Stimulated activated naive CD4-positive, alpha-beta T cell (primary cell): ENCODE results near the gene BPHL.
"Not testable (repeated sequence)": the region's sequence is repeated elsewhere in the genome, so short reads cannot be mapped to it uniquely, and the experiment has no call there.

ENCODE experiments used
- DNase-seq, 6 experiments: peaks; one replicate each; lab custom pipeline; 2025; lab: John Stamatoyannopoulos, UW

Gene BPHL

GRCh38 chr6:3118353-3119039, at the start of gene BPHL:
Gene BPHL, plus strand, starts transcription at chr6:3118711. Its CDS starts 30 bp downstream, at chr6:3118741.
- DNase-seq: peak; percentile 96 to 99 (median 98)

DNA sequence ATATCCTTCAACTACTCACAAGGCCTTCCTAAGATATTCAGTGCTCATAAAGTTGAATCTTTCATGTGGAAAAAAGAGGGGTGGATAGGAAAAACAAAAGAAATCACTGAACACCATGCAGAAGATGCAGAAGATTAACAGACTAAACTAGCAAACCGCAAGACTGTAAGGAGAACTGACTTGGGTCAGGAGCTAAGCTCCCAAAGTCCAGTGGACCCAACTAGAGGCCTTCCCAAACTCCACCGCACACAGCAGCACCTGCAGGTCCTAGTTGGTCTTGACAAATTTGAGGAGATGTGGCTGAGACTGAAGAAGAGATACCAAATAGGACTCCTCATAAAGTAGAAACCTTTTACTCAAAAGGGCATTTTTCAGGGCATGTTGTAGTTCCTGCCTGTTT, 46.9 kb upstream of the BPHL start:
- no peak for DNase-seq

- no peak for DNase-seq
Measured at GRCh38 chr6:3072798-3073197, 45.7 kb upstream of the BPHL start.

- no peak for DNase-seq
Measured at GRCh38 chr6:3073382-3073781, 45.1 kb upstream of the BPHL start.

GRCh38 chr6:3075772-3076113, 42.8 kb upstream of the BPHL start:
- DNase-seq: no peak

DNA sequence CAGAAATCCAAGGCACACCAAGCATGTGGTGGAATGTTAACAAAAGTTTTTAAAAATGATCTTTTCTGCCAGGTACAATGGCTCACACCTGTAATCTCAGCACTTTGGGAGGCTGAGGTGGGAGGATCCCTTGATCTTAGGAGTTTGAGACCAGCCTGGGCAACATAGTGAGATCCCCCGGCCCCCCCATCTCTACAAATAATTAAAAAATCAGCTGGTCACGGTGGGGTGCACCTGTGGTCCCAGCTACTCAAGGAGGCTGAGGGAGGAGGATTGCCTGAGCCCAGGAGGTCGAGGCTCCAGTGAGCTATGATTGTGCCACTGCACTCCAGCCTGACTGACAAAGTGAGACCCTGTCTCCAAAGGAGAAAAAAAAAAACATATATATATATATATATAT, 42.2 kb upstream of the BPHL start:
- DNase-seq: no peak

- no peak for DNase-seq
Measured at GRCh38 chr6:3077430-3077829, 41.1 kb upstream of the BPHL start.

DNA sequence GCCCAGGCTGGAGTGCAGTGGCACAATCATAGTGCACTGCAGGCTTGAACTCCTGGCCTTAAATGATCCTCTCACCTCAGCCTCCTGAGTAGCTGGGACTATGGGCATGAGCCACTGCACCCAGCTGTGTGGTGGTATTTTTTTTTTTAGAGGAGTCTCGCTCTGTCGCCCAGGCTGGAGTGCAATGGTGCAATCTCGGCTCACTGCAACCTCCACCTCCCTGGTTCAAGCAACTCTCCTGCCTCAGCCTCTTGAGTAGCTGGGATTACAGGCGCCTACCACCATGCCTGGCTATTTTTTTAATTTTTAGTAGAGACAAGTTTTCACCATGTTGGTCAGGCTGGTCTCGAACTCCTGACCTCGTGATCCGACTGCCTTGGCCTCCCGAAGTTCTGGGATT, 39.6 kb upstream of the BPHL start:
- not testable (repeated sequence) for DNase-seq

DNA sequence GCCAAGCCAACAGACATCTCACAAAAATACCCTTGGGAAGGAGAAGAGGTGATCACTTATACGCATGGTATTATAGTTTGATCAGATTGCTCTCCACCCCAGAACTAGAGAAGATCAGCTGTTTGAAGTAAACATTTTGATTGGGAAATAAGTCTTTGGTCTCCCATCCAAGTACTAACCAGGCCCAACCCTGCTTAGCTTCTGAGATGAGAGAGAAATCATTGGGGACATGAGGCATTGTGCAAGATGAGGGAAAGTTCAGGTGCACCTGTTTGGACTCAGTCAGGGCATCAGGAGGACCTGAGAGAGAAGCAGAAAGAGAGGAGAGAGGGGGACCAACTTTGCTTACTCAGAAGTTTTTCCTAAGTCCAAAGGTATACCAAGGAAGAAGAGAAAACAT, 38.8 kb upstream of the BPHL start:
- no peak for DNase-seq

DNA sequence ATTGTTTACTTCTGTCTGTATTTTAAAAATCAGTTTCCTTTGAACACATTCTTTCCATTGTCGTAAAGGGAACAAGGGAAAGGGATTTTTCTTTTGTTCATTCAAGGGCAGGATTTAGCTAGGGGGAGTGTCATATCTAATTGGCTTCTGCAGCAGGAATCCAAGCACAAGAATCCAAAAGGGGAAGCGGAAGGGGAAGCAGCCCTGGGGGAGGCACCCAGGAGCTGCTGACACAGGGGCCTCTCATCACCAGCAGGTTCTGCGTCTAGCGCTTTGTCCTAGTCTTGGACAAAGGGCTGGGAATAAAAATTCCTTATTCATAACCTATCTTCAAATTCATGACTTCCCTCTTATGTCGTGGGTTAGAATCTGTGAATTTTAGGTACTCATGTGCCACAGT, 36.6 kb upstream of the BPHL start:
- no peak for DNase-seq

- DNase-seq: no peak
Measured at GRCh38 chr6:3085074-3085473, 33.4 kb upstream of the BPHL start.

- no peak for DNase-seq
Measured at GRCh38 chr6:3086282-3086946, 32.1 kb upstream of the BPHL start.

DNA sequence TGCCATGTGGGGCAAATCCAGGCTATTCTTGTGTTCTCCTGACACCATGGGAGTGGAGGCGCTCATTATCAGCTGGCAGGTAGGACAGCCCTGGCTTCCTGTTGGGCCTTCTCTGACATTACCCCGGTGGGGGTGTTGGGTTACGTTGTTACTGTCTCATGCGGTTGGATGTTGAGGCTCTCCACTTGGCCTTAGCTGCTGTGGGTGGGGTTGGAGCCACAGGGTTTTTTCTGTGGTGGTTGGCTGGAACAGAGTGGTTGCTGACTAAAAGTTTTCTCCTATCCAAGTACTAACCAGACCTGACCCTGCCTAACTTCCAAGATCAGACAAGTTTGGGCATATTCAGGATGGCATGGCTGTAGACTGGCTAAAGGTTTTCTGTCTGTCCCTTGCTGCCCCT, 30.1 kb upstream of the BPHL start:
- DNase-seq: no peak

- DNase-seq: no peak
Measured at GRCh38 chr6:3088968-3089367, 29.5 kb upstream of the BPHL start.

- no peak for DNase-seq
Measured at GRCh38 chr6:3090013-3090412, 28.5 kb upstream of the BPHL start.

GRCh38 chr6:3094815-3095214, 23.7 kb upstream of the BPHL start:
- DNase-seq: no peak

GRCh38 chr6:3102875-3103274, 15.6 kb upstream of the BPHL start:
- no peak for DNase-seq

GRCh38 chr6:3108746-3109414, 9.6 kb upstream of the BPHL start:
- no peak for DNase-seq

GRCh38 chr6:3109761-3110160, 8.8 kb upstream of the BPHL start:
- DNase-seq: no peak

GRCh38 chr6:3114377-3114776, 4.1 kb upstream of the BPHL start:
- DNase-seq: no peak

- no peak for DNase-seq
Measured at GRCh38 chr6:3117912-3118352, 579 bp upstream of the BPHL start.

DNA sequence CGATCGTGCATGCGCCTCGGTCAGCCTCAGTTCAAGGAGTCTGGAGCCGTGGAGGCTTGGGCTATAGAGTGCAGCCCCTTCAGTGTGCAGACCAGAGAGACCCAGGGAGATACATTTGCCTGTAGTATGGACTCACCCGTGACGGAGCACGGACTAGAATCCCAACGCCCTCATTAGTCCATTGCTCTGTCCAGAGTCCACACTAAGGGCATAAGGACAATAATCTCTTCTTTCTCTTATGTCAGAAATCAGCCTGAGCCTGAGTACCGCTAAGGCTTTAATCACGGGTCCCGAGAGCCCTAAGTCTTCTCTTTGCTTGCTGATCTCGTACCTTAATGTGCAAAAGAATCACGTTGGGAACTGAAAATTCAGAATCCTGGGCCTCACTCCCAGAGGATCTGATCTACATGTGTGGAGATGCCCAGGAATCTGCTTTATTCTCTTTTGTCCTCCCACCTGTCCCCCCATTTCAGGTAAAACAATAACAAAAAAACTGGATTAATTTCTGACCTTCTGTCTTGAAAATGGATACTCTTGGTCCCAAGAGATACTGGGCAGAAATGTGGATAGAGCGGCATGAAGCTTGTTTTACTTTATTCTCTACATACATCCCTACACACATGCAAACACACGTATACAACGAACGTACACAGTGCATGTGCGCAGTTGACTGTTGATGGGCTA, 671 bp downstream of the BPHL start:
- no peak for DNase-seq

DNA sequence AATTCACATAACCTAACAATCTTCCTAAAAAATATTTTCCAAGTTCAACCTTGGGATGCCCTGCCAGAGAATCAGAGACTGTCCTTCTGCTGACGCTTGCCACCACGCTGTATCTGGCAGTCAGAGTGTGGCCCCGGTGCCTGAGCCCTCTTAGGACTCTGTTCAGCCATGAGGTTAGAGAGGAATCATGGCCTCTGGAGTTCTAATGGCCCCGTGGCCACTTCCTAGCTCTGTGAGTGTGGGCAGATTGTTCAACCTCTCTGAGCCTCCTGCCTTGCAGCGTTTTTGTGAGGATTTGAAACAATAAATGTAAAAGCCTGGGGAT, 2.2 kb downstream of the BPHL start:
- no peak for DNase-seq
